ENCODE results near the gene ABHD6. TPM values are rescaled to one million over a fixed set of nuclear protein-coding genes. Genes with fewer than 3 reads are reported as not detected.
"Not testable (repeated sequence)": the region's sequence is repeated elsewhere in the genome, so short reads cannot be mapped to it uniquely, and the experiment has no call there.

The ABHD6 gene
- total RNA-seq, 1 donor from 2014 or later, result 22.3 TPM

DNA sequence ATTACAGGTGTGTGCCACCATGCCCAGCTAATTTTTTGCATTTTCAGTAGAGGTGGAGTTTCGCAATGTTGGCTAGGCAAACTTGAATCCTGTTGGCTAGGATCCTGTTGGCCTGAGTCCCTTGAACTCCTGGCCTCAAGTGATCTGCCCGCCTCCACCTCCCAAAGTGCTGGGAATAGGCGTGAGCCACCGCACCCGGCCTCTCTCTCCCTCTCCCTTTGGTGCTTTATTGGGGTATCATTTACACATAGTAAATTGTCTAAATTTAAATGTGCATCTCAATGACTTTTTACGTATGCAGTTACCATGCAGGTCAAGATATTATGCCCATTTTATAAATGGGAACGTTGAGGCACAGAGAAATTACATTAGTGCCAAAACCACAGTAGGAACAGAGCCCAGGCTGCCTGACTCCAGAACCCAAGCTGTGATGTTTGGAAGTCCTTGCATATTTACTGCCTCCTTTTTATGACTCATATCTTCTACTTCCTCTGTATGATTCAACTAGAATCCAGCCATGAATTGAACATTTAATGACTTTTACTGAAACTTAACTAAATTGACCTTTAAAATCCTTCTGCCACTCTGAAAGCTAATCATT lies 34.4 kb downstream of the ABHD6 start:
- no peak for DNase-seq (ENCODE audit: low spot score)

DNA sequence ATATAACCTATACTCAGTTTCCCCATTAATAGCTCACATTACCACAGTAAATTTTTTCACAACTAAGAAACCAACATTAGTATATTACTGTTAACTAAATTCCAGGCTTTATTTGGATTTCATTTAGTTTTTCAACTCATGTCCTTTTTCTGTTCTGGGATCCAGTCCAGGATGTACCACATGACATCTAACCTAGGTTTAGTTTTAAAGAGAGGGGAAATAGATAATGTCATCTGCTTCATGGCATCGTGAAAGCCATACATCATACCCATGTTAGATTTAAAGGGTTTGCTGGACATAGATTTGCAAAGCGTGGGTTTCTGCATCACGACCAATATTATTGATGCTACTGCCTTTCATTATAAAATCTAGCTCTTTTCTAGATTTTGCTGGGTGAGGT lies 35.3 kb downstream of the ABHD6 start:
- DNase-seq (ENCODE audit: low spot score), result no peak

DNA sequence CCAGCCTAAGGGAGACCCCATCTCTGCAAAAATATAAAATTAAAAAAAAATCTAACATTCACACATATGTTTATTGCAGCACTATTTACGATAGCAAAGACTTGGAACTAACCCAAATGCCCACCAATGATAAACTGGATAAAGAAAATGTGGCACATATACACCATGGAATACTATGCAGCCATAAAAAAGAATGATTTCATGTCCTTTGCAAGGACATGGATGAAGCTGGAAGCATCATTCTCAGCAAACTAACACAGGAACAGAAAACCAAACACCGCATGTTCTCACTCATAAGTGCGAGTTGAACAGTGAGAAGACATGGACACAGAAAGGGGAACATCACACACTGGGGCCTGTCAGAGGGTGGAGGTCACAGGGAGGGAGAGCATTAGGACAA lies 35.8 kb downstream of the ABHD6 start:
- DNase-seq (ENCODE audit: low spot score), result not testable (repeated sequence)

DNA sequence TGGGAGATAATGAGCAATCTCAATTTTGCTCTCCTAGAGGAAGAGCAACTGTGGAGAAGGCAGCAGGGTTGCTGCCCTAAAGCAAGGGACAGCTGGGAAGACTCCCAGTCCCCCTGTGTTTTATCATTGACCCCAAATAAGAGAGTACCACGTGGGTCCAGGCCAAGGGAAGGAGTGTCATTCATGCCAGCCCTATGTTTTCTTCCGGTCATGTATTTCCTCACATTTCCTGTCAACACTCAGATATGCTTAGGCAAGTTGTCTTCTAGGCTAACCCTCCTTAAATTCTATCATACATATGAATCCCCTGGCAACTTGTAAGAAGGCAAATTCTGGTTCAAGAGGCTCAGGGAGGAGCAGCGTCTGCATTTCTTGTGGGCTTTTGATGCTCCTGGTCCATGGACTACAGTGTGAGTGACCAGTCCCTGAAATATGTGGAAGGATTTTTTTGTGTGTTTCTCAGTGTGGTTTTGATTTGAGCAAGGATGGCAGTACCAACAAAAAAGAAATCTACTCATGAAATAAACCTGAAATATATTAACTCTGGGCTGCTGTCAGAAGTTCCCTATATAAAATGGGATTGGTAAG lies 36.5 kb downstream of the ABHD6 start:
- DNase-seq (ENCODE audit: low spot score), result no peak

DNA sequence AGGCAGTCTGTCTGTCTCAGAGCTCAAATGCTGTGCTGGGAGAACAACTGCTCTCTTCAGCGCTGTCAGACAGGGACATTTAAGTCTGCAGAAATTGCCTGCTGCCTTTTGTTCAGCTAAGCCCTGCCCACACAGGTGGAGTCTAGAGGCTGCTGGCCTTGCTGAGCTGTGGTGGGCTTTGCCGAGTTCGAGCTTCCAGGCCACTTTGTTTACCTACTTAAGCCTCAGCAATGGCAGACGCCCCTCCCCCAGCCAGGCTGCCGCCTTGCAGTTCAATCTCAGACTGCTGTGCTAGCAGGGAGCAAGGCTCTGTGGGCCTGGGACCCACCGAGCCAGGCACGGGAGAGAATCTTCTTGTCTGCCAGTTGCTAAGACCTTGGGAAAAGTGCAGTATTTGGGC lies 43.5 kb downstream of the ABHD6 start:
- no peak for DNase-seq (ENCODE audit: low spot score)

DNA sequence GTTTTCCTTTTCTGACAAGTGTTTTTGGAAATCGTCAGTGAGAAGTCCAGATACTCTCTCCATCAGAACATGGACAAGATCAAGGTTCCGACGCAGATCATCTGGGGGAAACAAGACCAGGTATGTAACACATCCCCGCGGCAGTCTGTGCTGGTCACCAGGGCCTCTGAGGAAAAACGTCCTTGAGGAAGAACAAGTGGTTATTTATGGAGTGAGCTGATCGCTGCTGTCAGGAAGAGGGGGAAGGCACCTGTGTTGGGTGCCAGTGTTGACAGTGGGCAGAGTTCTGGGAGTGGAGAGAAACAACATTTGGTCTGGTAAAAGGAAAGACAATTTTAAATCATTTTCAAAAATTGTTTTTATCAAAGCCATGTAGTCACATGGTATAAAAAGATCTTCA lies 47.7 kb downstream of the ABHD6 start:
- DNase-seq (ENCODE audit: low spot score), result no peak

DNA sequence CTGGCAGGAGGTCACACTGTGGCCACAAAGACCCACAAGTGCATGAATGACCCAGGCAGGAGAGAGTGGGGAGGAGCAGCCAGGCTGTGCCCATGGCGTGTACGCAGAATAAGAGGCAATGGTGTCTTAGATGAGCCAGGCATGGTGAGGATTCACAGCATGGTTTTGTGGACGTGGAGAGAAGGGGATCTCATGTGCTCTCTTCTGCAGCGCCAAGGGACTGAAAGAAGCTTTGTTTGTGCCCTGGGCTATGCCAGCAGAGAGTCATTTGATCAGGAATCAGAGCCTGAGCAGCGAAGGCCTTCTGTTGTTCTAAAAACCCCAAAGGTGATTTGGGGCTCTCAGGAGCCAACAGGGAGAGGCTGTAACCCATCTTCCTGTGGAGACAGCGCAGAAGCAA lies 49.8 kb downstream of the ABHD6 start:
- DNase-seq (ENCODE audit: low spot score), result no peak

DNA sequence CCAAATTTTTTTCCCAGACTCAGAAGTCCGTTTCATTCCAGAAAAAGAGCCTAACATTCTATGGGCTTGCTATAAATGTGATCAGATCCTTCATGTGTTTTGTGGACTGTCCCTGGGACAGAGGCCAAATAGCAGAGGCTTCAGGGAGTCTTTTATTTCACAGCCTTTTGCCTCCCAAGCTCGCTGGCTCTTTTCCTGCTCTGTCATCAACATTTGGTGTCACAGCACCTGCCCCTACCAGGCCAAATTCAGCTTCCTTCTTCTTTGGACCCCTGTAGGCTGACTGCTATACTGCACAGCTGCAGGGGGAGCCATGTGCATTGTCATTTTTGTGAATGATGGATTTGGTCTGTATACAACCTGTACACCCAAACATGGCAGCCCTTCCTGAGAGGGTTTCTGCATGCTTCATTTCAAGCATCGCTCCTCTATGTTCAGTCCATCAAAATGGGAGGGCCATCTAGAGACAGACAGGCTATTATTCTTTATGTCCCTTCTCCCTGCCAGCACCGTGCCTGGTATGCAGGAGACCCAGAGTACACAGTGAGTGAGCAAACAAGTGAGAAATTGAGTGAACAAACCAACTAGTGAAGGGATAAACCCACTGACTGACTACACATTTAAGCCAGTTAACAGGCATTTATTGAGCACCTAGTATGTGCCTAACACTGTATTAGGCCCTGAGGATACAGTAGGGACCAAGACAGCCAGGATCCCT lies 50.6 kb downstream of the ABHD6 start:
- no peak for DNase-seq (ENCODE audit: low spot score)

DNA sequence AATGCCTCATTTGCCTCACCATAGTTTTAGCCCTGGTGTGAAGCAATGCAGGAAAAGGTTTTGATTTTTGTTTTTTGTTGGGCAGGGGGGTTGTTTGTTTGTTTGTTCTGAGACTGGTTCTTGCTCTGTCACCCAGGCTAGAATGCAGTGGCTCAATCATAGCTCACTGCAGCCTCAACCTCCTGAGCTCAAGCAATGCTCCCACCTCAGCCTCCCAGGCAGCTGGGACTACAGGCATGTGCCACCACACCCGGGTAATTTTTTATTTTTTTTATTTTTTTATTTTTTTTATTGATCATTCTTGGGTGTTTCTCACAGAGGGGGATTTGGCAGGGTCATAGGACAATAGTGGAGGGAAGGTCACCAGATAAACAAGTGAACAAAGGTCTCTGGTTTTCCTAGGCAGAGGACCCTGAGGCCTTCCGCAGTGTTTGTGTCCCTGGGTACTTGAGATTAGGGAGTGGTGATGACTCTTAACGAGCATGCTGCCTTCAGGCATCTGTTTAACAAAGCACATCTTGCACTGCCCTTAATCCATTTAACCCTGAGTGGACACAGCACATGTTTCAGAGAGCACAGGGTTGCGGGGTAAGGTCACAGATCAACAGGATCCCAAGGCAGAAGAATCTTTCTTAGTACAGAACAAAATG lies 51.5 kb downstream of the ABHD6 start:
- not testable (repeated sequence) for DNase-seq (ENCODE audit: low spot score)

DNA sequence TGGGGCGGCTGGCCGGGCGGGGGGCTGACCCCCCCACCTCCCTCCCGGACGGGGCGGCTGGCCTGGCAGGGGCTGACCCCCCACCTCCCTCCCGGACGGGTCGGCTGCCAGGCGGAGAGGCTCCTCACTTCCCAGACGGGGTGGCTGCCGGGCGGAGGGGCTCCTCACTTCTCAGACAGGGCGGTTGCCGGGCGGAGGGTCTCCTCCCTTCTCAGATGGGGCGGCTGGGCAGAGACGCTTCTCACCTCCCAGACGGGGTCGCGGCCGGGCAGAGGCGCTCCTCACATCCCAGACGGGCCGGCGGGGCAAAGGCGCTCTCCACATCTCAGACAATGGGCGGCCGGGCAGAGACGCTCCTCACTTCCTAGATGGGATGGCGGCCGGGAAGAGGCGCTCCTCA lies 52.9 kb downstream of the ABHD6 start:
- DNase-seq (ENCODE audit: low spot score), result peak; percentile 14

DNA sequence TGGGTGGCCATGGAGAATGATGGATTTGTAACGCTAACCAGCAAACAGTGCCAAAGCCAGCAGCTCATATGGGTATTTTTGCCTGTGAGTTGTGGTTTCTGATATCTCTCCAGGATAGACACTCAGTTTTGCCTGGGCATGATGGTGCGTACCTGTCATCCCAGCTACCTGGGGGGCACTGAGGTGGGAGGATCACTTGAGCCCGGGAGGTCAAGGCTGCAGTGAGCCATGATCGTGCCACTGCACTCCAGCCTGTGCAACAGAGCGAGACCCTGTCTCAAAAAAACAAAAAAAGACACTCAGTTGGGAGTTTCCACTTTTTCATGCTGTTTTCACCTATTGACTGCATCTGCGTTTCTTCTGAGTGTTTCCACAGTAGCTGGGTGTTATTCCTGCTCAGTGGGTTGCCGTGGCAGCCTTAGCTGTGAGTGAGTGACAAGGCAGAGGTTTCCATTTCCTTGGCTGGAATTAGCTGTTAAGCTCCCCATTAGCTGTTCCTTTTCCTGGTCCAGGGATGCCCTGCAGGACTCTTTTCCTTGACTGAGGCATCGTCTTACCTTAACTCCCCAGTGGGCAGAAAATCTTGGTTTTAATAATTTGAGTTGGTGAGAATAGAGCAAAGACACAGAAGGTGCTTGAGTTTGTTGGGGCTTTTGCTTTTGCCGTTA lies 54.2 kb downstream of the ABHD6 start:
- DNase-seq (ENCODE audit: low spot score), result peak; percentile 45

DNA sequence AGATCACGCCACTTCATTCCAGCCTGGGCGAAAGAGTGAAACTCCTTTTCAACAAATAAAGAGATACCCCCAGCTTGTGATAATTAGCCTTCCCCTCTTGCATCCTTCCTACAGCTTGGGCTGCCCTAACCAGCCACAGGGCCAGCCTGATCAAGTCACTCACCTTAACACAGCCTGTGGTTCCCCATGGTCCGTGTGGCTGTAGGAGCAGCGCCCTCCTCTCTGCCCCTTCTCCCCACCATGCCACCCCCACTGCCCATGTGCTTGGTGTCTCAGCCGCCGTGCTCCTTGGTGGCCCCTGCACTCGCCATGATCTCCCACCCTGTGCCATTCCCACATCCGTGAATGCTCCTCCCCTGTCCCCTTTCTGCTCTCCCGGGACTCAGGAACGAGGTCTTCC lies 55.3 kb downstream of the ABHD6 start:
- no peak for DNase-seq (ENCODE audit: low spot score)

DNA sequence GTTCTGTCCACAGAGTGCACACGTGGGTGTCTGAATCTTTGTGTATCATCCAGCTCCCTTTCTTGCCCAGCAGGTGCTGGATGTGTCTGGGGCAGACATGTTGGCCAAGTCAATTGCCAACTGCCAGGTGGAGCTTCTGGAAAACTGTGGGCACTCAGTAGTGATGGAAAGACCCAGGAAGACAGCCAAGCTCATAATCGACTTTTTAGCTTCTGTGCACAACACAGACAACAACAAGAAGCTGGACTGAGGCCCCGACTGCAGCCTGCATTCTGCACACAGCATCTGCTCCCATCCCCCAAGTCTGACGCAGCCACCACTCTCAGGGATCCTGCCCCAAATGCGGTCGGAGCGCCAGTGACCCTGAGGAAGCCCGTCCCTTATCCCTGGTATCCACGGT lies 55.9 kb downstream of the ABHD6 start:
- peak; percentile 62 for DNase-seq (ENCODE audit: low spot score)

DNA sequence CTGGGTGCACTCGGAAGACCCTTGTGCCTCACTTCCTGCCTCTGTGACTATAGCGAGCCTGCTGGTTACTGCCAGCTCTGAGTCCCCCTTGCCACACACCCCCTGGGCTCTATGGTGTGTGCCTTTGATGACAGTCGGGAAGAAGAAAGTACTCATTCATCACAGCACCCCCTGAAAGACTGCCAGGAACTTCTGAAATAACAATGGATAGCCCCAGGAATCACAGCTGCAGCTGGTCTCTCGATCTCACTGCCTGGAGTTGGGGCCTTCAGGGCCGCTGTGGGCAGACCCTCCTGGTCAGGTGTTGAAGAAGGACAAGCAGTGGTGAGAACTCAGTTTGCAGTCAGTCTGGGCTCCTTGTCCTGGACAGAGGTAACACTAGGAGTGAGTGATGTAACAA lies 58.7 kb downstream of the ABHD6 start:
- DNase-seq (ENCODE audit: low spot score), result peak; percentile 65

DNA sequence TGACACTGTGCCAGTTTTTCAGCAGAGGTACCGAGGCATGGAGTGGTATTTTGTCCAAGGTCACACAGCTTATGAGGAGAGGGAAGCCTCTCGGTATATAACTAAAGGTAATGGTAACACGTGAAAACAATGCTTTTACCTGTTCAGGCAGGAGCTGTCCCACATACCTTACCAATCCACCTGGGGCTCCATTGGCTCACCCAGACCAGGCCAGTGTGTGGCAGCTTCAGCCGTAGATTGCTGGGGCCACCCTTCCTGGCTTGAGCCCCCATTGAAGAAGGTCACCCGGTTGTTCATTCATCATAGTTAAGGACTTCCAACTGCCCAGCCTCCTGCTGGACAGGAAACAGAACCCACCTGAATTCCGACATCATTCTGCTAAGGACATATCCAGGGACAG lies 59.3 kb downstream of the ABHD6 start:
- peak; percentile 87 for DNase-seq (ENCODE audit: low spot score)

DNA sequence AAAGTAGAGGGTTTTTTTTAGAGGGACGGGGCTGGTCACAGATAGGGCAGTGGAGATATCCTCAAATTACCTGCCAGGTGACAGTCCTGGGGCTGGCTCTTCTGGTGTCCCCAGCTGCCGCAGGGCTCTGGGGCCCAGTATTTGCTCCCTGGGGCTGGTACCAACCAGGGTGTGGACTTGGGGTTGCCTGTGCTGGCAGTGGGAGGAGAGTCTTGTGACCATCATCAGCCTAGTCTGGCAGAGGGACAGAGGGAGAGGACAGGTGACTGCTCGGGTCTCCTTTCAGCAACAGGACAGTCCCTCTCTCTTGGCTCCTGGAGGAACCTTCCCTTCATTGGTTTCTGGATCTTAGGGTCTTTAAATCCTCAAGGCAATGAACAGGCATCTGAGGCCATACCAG lies 60.6 kb downstream of the ABHD6 start:
- peak; percentile 18 for DNase-seq (ENCODE audit: low spot score)

DNA sequence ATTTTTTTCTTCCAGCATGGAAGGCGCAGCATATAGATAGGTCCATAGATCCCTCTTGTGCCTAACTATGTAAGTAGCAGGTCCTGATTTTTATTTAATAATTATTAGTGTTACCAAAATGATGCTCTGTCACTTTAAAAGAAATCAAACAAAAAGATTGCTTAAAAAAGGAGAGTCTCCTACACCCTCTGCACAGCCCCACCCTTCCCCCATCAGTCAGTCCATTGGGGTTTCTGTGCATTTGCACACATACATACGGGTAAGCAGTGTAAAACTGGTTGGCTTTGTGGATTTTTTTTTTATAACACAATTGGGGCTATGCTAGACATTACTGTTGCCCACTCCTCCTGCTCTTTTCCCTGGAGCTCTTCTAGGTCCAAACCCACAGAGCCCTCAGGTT lies 61.5 kb downstream of the ABHD6 start:
- DNase-seq (ENCODE audit: low spot score), result peak; percentile 11

DNA sequence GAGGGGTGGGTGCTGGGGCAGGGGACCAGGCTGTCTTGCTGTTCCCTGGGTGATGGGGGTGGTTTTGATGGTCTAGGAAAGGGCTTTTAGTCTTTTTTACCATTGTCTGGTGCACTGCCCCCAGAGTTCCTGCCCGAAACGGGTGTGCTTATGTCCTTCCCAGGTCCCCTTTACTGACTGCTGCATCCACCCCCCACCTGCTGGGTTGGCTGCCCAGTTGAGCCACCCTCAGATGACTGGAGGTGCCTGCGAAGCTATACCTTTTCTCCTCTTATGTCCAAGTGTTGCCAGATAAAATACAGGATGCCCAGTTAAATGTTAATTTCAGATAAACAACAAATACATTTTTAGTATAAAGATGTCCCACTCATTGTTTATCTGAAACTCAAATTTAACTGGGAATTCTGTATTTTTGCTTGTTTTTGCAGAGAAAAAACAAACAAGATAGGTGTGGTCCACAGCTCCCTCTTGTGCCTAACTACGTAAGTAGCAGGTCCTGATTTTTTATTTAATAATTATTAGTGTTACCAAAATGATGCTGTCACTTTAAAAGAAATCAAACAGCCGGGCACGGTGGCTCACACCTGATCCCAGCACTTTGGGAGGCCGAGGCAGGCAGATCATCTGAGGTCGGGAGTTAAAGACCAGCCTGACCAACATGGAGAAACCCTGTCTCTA lies 62.4 kb downstream of the ABHD6 start:
- DNase-seq (ENCODE audit: low spot score), result peak; percentile 73

DNA sequence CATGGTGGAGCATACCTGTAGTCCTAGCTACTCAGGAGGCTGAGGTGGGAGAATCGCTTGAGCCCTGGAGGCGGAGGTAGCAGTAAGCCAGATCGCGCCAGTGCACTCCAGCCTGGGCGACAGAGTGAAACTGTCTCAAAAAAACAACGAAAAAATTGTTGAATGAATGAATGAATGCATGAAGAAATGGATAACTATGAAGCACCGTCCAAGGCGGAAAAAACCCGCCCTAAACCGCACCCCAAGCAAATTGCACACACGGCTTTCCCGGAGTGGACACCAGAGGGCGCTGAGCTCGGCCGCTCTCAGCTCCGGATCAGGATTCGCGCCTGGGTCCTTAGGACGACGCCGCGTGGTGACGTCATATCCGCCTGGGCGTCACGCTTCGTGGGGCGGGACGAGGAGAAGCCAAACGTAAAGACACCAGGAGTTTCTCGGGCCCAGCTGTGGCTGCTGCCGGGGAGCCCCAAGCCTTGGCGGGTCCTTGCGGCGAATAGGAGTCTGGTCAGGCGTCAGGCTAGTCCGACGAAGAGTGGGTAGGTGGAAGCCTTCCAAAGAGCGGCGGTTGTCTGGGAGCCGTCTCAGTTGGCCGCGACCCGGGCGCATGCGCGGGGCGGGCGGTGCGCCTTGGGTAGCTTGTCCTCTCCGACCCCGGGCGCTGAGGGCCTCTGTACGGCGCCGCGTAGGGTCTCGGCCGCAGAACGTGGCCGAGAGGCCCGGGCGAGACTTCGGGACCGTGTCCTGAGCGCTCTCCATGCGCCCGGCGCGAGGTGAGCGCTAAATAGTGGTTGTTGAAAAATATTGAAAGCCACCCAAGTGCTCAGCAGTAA lies 68.5 kb downstream of the ABHD6 start, which contains the start of the genes HTD2 and RPP14:
Gene HTD2 (plus strand): TSS at position 639 of the 830 bp plus-strand sequence. CDS start 11,094 bp downstream, outside the sequence.
Gene RPP14 (plus strand): TSS at position 364 of the 830 bp plus-strand sequence. CDS start 4,085 bp downstream, outside the sequence.
- DNase-seq (ENCODE audit: low spot score), result peak; percentile 100

DNA sequence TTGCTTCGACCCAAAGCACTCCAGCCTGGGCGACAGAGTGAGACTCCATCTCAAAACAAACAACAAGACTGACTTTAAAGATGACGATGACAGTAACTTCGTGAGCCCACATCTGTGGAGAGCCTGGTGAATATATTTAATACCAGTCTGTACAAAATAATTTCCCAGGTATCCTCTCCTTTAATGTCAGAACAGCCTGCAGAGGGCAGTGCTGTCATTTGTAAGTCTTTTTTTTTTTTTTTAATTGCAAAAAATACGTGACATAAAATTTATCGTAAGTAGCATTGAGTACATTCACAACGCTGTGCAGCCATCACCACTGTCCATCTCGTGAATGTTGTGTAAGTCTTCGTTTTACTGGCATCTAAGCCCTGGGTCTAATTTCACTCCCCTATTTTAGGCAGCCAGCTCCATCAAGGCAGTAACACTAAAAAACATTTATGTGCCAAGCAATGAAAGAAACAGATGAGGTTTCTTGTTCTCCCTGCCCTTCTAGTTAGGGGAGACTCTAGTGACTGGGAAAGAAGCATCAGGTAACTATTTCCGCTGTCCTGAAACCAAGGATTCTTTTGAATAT lies 70.1 kb downstream of the ABHD6 start:
- no peak for DNase-seq (ENCODE audit: low spot score)
